ENCODE results near the gene RRP1B.

RRP1B gene

DNA sequence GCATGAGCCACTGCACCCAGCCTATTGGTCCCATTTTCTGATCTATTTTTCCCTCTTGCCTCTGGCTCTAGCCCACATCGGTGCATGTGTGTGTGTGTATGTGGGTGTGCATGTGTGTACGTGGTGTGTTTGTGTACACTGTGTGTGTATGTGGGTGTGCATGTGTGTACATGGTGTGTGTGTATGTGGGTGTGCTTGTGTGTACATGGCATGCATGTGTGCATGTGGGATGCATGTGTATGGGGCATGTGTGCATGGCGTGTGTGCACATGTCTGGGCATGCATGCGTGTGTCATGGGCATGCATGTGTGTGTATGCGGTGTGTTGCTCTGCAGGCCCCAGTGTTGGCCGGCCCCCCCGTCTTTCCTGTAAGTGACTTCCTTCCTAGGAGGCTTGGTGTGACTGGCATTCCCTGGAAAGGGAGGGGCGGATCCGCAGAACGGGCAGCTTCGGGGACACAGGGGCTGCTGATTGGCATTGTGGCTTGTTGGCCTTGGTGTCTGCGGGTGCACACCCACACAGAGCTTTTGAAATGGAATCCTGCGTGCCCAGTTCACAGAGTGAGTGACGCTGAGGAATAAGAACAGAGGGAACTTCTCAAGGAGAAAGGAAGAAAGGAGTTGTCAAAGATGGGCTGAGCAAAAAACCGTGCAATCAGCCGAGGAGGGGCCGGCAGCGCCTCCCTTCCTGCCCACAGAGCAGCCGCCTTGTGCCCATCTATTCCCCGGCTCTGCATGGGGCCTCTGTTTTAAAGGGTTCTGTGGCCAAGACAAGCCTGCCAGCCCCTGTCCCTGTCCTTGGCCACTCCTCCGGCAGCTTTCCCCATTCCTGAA, 67.5 kb downstream of the RRP1B start:
- DNase-seq (ENCODE audit: low spot score) = no peak

DNA sequence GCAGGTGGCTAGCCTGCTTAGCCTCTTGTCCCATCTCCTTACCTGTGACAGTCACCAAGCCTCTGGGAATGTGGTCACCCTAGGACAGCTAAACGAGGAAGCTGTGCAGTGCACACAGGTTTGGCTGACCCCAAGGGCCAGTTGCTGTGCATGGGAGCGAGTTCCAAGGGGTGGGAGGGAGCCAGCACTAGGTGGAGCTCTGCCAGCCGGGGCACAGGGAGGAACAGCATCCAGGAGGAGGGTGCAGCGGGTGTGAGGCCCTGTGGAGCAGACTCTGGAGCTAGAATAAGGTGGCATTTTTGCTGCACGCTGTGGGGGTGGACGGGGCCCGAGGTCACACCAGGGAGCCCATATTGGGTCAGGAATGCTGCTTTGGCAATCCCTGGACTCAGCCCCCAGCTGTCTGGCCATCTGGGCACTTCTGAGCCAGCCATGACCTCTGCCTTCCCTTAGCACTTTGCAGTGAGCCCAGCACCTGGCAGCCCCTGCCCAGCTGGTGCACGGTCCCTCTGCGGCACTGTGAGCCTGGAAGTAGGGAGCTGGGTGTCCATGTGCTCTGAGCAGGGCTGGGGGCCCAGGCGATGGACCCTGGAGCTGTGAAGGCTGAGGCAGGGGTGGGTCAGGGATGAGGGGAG, 68.3 kb downstream of the RRP1B start:
- no peak for DNase-seq (ENCODE audit: low spot score)

- DNase-seq (ENCODE audit: low spot score) = no peak
These were observed 68.8 kb downstream of the RRP1B start for GRCh38 chr21:43728154-43728466.

DNA sequence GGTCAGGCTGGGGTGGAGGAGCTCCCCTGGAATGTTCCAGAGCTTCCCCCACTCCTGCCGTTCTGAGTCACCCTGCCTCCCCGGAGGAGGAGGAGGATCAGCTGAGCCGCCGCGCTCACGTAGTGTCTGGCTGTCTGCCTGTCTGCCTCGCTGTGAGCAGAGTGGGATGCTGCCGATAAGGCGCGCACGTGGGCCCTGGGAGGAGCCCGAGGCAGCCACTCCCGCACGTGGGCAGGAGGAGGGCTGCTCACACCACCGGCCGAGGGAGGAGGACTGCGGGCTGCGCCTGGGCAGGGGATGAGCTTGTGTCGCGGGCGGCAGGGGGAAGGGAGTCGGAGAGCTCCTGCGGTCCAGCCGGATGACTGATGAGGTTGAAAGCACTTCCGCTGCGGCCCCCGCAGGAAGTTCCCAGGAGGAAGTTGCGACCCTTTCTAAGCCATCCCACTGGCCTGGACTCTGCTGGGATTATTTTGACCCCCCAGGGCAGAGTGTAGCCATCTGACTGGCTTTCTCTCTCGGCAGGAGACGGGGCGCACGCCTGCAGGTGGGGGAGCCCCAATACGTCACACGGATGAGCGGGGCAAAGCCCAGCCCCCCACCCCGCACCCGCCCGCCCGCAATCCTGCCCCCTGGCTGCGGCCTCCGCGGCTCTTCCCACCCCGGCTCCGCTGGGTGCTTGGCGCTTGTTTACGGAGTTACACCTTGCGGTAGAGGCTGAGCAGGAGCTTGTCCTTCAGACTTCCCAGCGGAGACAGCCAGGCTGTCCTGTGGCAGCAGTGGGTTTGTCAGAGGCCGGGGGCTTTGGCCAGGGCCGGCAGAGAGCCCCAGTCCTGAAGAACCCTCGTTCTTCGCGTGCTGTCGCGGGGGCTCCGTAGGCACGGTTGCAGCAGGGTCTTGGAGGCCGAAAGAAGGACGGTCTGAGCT, 69.4 kb downstream of the RRP1B start:
- DNase-seq (ENCODE audit: low spot score) = peak; percentile 81

GRCh38 chr21:43731476-43731875, 72.1 kb downstream of the RRP1B start:
- DNase-seq (ENCODE audit: low spot score) = no peak

GRCh38 chr21:43731891-43732711, 72.7 kb downstream of the RRP1B start:
- no peak for DNase-seq (ENCODE audit: low spot score)

DNA sequence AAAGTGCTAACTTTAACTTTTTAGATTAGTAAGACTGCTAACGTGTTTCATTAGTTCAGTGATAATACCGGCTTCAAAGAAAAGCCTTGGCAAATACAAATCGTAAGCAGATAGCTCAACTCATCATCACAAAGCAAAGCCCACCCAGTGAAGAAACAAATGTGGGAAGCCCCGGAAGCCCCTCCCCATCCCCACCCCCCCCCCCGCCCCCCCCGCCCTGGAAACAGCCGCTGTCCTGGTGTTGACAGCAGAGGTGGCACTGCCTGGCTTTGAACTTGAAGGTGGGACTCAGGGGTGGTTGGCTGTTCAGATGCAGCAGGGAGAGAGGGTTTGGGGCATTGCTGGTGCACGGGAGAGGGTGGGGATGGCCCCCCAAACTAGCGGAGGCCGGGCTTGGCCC, 73.7 kb downstream of the RRP1B start:
- DNase-seq (ENCODE audit: low spot score) = no peak

DNA sequence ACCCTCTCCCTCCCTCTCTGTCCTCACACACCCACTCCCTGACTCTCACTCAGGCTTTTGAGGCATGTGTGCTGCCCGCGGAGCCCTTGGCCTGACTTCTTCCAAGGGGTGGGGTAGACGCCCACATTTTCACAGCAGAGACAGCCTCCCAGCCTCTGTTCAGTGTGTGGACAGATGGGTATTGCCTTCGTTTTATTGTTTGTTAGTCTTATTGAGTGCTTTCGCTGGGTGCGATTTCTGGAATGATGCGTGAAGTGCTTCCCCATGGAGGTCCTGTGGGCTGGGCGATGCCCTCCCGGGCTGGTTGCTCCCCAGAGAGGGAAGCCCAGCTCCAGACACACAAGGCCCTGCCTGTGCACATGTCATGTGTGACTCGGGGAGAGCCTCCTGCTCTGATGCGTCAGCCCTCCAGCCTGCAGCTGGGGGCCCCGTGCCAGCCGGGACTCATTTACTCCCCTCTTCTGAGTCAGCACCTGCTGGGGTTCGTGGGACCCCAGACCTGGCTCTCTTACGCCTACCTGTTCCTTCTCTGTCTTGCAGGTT, 74.2 kb downstream of the RRP1B start:
- DNase-seq (ENCODE audit: low spot score) = no peak

- DNase-seq (ENCODE audit: low spot score) = no peak
These were observed 75.0 kb downstream of the RRP1B start for GRCh38 chr21:43734131-43734927.

GRCh38 chr21:43734928-43735229, 75.5 kb downstream of the RRP1B start:
- DNase-seq (ENCODE audit: low spot score) = no peak

DNA sequence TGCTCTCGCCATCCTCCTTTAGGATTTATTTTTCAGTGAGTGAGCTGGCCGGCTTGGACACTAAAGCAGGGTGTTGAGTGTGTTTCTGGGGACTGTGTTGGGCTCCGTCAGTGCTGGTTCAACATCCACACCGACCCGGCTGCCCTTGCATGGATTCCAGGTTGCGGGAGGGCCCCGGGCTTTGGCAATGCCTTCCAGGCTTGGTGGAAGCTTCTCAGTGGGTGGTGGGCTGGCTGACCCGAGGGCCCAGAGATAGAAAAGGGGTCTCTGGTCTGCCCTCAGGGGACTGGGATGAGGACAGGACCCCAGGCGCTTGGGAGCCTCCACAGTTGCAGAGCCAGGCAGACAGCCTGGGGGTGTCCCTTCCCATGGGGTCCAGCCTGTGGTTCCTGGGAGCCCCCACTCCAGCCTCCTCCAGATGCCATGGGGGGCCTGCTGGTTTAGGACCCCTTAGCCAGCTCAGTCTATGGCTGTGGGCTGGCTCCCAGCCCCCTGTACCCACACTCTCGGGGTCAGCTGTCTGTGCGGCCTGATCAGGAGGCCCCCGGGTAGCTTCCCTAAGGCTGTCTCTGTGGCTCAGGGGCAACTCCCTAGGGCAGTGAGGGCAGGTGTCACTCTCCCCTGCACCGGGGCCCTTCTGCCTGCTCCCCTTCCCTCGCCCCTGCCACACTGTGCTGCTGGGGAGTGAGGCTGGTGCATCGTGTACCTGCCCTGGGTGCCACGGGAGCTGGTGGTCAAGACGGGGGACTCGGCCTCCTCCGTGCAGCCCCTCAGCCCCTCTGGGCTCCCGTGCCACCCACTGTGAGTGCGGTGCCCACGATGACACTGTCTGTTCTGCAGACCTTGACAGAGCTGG, 76.1 kb downstream of the RRP1B start:
- no peak for DNase-seq (ENCODE audit: low spot score)

DNA sequence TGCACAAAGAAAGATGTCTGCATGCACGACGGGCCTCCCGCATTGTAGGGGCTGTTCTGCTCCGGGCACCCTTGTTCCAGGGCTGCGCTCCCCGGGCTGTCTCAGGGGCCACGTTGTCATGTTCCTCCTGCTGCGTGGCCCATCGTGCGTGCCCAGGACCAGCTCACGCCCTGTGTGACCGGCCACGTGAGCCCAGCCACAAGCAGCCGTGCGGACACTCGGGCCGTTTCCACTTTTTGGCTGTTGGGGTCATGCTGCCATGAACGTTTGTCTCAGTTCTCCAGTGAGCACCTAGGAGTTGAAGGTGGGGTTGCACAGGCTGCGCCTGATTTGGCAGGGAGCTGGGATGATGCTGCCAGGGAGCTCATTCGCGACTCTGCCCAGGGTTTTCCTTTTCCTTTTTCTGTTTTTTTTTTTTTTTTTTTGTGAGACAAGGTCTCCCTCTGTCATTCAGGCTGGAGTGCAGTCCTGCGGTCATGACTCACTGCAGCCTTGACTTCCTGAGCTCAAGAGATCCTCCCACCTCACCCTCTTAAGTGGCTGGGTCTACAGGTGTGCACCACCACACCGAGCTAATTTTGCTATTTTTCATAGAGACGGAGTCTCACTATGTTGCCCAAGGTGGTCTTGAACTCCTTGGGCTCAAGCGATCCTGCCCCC, 77.0 kb downstream of the RRP1B start:
- DNase-seq (ENCODE audit: low spot score) = no peak

DNA sequence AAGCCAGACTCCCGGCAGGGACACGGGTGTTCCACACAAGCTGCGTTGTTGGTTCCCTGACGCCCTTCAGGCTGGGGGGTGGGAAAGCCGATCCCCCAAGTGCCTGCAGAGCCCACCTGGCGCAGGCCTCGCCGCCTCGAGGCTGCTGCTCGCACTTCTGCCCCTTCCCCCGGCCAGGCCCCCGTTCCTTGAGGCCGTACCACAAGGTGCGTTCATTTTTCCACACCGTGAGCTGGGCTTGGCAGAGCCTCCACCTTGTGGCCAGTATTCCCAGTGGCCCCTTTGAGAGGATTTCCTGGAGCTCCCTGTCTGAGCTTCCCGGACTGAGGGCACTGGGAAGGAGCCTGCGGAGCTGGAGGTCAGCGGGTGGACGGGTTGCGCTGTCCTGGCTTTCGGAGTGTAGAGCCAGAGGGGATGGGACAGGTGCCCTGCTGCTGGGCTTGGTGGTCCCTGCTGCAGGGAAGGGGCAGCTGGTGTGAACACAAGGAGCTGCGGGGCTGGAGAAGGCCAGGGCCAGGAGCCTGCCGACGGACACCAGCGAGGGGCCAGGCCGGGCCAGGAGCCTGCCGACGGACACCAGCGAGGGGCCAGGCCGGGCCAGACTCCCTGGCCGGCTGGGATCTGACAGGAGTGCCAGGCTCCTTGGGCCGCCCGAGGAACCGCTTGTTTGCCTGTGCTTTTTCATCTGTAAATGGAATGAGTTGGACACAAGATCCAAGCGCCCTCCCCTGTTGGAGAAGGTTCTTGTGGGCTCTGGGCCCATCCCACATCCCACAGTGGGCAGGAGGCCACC, 78.0 kb downstream of the RRP1B start:
- no peak for DNase-seq (ENCODE audit: low spot score)

GRCh38 chr21:43739621-43740435, 80.5 kb downstream of the RRP1B start:
- no peak for DNase-seq (ENCODE audit: low spot score)

GRCh38 chr21:43740497-43741156, 81.3 kb downstream of the RRP1B start:
- no peak for DNase-seq (ENCODE audit: low spot score)

GRCh38 chr21:43741423-43742096, 82.2 kb downstream of the RRP1B start:
- no peak for DNase-seq (ENCODE audit: low spot score)

DNA sequence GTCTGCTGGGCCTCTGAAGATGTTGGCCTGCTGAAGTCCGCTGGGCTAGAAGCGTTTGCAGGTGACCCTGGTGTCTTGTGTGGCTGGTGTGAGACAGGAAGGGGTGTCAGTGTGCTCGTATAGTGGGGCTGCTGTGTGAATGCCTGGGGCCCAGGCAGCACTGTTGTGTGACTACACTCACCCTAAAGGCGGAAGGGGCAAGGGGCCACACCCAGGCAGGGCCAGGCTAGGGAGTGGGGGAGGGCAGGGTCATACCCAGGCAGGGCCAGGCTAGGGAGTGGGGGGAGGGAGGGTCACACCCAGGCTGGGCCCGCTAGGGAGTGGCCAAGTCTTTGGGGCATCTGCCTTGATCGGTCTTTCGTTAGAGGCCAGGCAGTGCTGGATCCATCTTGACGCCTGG, 84.6 kb downstream of the RRP1B start:
- DNase-seq (ENCODE audit: low spot score) = no peak

All from activated CD4-positive, alpha-beta T cell treated with anti-CD3 and anti-CD28 coated beads, Interleukin-2, Interleukin-4, amounts not matched to agents 100 ng/mL and 50 ng/mL, durations not matched to agents 16 hours and 8 hours (primary cell).